SK-N-SH (cell line): Measurements from ENCODE around the gene PPP1R37.

Experiments
- CHD2 ChIP-seq: fragments of 150-350 bp; IDR thresholded peaks from 2 replicates; pipeline ENCODE4 v1.6.1; 2018; ENCODE audit warnings: low read length; ENCODE audit not compliant: partially characterized antibody
- EP300 ChIP-seq, 2 experiments: IDR thresholded peaks; 2 replicates each; pipeline versions ENCODE4 v1.4.0 to v1.6.1; 2012; ENCODE audit warnings: borderline replicate concordance in 1 of 2, low read depth in 1 of 2, low read length in 1 of 2
- EZH2phosphoT487 ChIP-seq: fragments of 200-600 bp; sonication (generic); IDR thresholded peaks from 2 replicates; pipeline ENCODE4 v1.6.1; 2017; ENCODE audit warnings: low read depth, mixed run types, mild to moderate bottlenecking, antibody characterized with exemption, moderate library complexity, borderline replicate concordance
- FOSL2 ChIP-seq: IDR thresholded peaks from 2 replicates; pipeline ENCODE4 v1.4.0; 2012; ENCODE audit warnings: low read depth, mild to moderate bottlenecking, moderate library complexity, borderline replicate concordance
- POLR2AphosphoS5 ChIP-seq: IDR thresholded peaks from 2 replicates; pipeline ENCODE4 v1.6.1; 2012; ENCODE audit warnings: low read depth, low read length
- RAD21 ChIP-seq: IDR thresholded peaks from 2 replicates; pipeline ENCODE4 v1.6.1; 2012; ENCODE audit warnings: mild to moderate bottlenecking, low read length
- RCOR1 ChIP-seq: fragments of 150-350 bp; IDR thresholded peaks from 2 replicates; pipeline ENCODE4 v1.6.1; 2017; ENCODE audit warnings: antibody characterized with exemption, low read length
- SIN3A ChIP-seq: IDR thresholded peaks from 2 replicates; pipeline ENCODE4 v1.6.1; 2012; ENCODE audit warnings: low read depth, mild to moderate bottlenecking, low read length, moderate library complexity, borderline replicate concordance
- USF2 ChIP-seq: fragments of 150-350 bp; IDR thresholded peaks from 2 replicates; pipeline ENCODE4 v1.6.1; 2017; ENCODE audit warnings: antibody characterized with exemption, low read length, low read depth, borderline replicate concordance
- TF ChIP-seq, protein P1 (sequence below): IDR thresholded peaks from 2 replicates; pipeline ENCODE4 v1.4.0; 2012; ENCODE audit warnings: low read depth
- TF ChIP-seq, protein P2 (sequence below): fragments of 200-600 bp; sonication (generic); IDR thresholded peaks from 2 replicates; pipeline ENCODE4 v1.6.1; 2017; ENCODE audit warnings: antibody characterized with exemption, mild to moderate bottlenecking, moderate library complexity
- TF ChIP-seq, protein P3 (sequence below): IDR thresholded peaks from 2 replicates; pipeline ENCODE4 v1.6.1; 2012; ENCODE audit warnings: mild to moderate bottlenecking, low read depth, low read length, moderate library complexity
- TF ChIP-seq, protein P4 (sequence below): IDR thresholded peaks from 2 replicates; pipeline ENCODE4; 2012

DNA sequence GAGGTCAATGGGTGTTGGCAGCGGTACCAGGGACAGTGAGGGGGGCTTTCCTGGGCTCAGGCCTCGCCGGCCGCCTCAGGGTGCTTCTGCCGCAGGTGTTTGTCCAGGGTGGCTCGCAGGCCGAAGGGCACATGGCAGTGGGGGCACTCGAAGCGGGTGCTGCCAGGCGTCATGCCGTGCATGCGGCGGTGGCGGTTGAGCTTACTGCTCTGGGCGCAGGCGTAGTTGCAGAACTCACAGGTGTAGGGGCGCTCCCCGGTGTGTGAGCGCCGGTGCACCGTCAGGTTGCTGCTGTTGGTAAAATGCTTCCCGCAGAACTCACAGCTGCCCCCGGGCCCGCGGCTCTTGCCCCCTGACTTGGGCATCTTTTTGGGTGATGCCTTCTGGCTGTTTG lies 21.4 kb upstream of the PPP1R37 start:
- TF ChIP-seq, protein P1, sequence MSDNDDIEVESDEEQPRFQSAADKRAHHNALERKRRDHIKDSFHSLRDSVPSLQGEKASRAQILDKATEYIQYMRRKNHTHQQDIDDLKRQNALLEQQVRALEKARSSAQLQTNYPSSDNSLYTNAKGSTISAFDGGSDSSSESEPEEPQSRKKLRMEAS: no peak
- TF ChIP-seq FOSL2 (no peak), RAD21 (no peak), SIN3A (no peak), USF2 (no peak), CHD2 (no peak), RCOR1 (no peak), EZH2phosphoT487 (no peak), POLR2AphosphoS5 (no peak), EP300 (IDR thresholded peaks at IDR 0.05; ENCODE audit: borderline replicate concordance in 1 of 2, low read depth in 1 of 2, low read length in 1 of 2) (no peak)
- TF ChIP-seq, protein P2, sequence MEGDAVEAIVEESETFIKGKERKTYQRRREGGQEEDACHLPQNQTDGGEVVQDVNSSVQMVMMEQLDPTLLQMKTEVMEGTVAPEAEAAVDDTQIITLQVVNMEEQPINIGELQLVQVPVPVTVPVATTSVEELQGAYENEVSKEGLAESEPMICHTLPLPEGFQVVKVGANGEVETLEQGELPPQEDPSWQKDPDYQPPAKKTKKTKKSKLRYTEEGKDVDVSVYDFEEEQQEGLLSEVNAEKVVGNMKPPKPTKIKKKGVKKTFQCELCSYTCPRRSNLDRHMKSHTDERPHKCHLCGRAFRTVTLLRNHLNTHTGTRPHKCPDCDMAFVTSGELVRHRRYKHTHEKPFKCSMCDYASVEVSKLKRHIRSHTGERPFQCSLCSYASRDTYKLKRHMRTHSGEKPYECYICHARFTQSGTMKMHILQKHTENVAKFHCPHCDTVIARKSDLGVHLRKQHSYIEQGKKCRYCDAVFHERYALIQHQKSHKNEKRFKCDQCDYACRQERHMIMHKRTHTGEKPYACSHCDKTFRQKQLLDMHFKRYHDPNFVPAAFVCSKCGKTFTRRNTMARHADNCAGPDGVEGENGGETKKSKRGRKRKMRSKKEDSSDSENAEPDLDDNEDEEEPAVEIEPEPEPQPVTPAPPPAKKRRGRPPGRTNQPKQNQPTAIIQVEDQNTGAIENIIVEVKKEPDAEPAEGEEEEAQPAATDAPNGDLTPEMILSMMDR: no peak
- TF ChIP-seq, protein P3, sequence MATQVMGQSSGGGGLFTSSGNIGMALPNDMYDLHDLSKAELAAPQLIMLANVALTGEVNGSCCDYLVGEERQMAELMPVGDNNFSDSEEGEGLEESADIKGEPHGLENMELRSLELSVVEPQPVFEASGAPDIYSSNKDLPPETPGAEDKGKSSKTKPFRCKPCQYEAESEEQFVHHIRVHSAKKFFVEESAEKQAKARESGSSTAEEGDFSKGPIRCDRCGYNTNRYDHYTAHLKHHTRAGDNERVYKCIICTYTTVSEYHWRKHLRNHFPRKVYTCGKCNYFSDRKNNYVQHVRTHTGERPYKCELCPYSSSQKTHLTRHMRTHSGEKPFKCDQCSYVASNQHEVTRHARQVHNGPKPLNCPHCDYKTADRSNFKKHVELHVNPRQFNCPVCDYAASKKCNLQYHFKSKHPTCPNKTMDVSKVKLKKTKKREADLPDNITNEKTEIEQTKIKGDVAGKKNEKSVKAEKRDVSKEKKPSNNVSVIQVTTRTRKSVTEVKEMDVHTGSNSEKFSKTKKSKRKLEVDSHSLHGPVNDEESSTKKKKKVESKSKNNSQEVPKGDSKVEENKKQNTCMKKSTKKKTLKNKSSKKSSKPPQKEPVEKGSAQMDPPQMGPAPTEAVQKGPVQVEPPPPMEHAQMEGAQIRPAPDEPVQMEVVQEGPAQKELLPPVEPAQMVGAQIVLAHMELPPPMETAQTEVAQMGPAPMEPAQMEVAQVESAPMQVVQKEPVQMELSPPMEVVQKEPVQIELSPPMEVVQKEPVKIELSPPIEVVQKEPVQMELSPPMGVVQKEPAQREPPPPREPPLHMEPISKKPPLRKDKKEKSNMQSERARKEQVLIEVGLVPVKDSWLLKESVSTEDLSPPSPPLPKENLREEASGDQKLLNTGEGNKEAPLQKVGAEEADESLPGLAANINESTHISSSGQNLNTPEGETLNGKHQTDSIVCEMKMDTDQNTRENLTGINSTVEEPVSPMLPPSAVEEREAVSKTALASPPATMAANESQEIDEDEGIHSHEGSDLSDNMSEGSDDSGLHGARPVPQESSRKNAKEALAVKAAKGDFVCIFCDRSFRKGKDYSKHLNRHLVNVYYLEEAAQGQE: no peak
- TF ChIP-seq, protein P4, sequence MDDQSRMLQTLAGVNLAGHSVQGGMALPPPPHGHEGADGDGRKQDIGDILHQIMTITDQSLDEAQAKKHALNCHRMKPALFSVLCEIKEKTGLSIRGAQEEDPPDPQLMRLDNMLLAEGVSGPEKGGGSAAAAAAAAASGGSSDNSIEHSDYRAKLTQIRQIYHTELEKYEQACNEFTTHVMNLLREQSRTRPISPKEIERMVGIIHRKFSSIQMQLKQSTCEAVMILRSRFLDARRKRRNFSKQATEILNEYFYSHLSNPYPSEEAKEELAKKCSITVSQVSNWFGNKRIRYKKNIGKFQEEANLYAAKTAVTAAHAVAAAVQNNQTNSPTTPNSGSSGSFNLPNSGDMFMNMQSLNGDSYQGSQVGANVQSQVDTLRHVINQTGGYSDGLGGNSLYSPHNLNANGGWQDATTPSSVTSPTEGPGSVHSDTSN: no peak
